Thoracic aorta (tissue), 2 donors: ENCODE data around the gene PIP5KL1. TPM values are rescaled to one million over a fixed set of nuclear protein-coding genes. Genes with fewer than 3 reads are reported as not detected.

Experiments
- ATAC-seq: fragments of 150-250 bp; one replicate; pipeline ENCODE4 v1.8.0; 2017; ENCODE audit warnings: low read depth; ENCODE audit not compliant: insufficient number of reproducible peaks, low FRiP score
- DNase-seq: peaks from one replicate; pipeline ENCODE4 v3.0.0-alpha.2; 2020; ENCODE audit warnings: low spot score
- H3K27ac ChIP-seq, 2 donors: fragments of 200-600 bp; sonication (generic); 1 replicate in 1 of 2; 2 replicates in 1 of 2; pipeline ENCODE4 v1.5.1; 2016; ENCODE audit warnings: mild to moderate bottlenecking in 2 of 2, moderate library complexity in 2 of 2
- H3K27me3 ChIP-seq: fragments of 200-600 bp; sonication (generic); replicated peaks from 2 replicates; pipeline ENCODE4 v1.6.0; 2016; ENCODE audit warnings: mild to moderate bottlenecking; ENCODE audit not compliant: insufficient read depth
- H3K36me3 ChIP-seq: fragments of 200-600 bp; sonication (generic); one replicate; pipeline ENCODE4 v1.5.1; 2016
- H3K4me1 ChIP-seq, 2 donors: fragments of 200-600 bp; sonication (generic); 1 replicate in 1 of 2; 2 replicates in 1 of 2; pipeline versions ENCODE4 v1.5.1 to v1.6.0; 2016; ENCODE audit warnings: low read depth in 2 of 2, mild to moderate bottlenecking in 1 of 2; ENCODE audit not compliant: control insufficient read depth in 1 of 2
- H3K4me3 ChIP-seq: fragments of 200-600 bp; sonication (generic); 2 replicates; pipeline ENCODE4 v1.5.1; 2016; ENCODE audit warnings: mild to moderate bottlenecking
- H3K9me3 ChIP-seq: fragments of 200-600 bp; sonication (generic); 2 replicates; pipeline ENCODE4 v1.5.1; 2016
- CTCF ChIP-seq: fragments of 200-600 bp; sonication (generic); IDR thresholded peaks from one replicate; pipeline ENCODE4 v1.5.1; 2019; ENCODE audit warnings: antibody characterized with exemption
- total RNA-seq, 2 donors: library from RNA; depleted of rRNA; stranded (reverse); fragments of >200 nt; gene quantifications; one replicate each; pipeline versions ENCODE4 v1.1.0 to v1.2.3, GENCODE V29; 2016

The PIP5KL1 gene
- total RNA-seq, 2 donors from 2014 or later: 6.0 to 8.8 TPM

- DNase-seq: no peak
- H3K27me3 ChIP-seq: no peaks in the 10 kb centered on the region
- TF ChIP-seq CTCF: no peak
- peaks cover 6 to 23% of the 10 kb centered on the region in 2 donors for H3K4me1 ChIP-seq
- H3K9me3 ChIP-seq: no peaks in the 10 kb centered on the region
- peaks cover 21% of the 10 kb centered on the region for H3K36me3 ChIP-seq
- ATAC-seq: no peak
- no peak overlapping the region for H3K27ac ChIP-seq
- no peak overlapping the region for H3K4me3 ChIP-seq
These were observed 18.3 kb downstream of the PIP5KL1 start for GRCh38 chr9:127912296-127912695.

- ATAC-seq (no peak), DNase-seq (no peak)
- Histone ChIP-seq H3K27me3 (no peaks in the 10 kb centered on the region), H3K9me3 (no peaks in the 10 kb centered on the region), H3K36me3 (peaks cover 21% of the 10 kb centered on the region), H3K4me1 (peaks cover 20 to 31% of the 10 kb centered on the region in 2 donors), H3K27ac (no peak overlapping the region), H3K4me3 (no peak overlapping the region)
- no peak for TF ChIP-seq CTCF
These were observed 19.9 kb downstream of the PIP5KL1 start for GRCh38 chr9:127910613-127911205.

GRCh38 chr9:127909839-127910273, 20.7 kb downstream of the PIP5KL1 start:
- no peak for ATAC-seq
- H3K27ac ChIP-seq: no peak overlapping the region
- TF ChIP-seq CTCF: no peak
- peaks cover 21% of the 10 kb centered on the region for H3K36me3 ChIP-seq
- DNase-seq: no peak
- no peak overlapping the region for H3K4me3 ChIP-seq
- H3K9me3 ChIP-seq: no peaks in the 10 kb centered on the region
- H3K4me1 ChIP-seq: peaks cover 22 to 31% of the 10 kb centered on the region in 2 donors
- H3K27me3 ChIP-seq: no peaks in the 10 kb centered on the region

GRCh38 chr9:127908660-127908926, 22.0 kb downstream of the PIP5KL1 start:
- Histone ChIP-seq H3K36me3 (peaks cover 21% of the 10 kb centered on the region), H3K4me1 (peaks cover 34 to 38% of the 10 kb centered on the region in 2 donors)
- TF ChIP-seq CTCF: no peak

GRCh38 chr9:127907867-127908659, 22.5 kb downstream of the PIP5KL1 start:
- Histone ChIP-seq H3K36me3 (peaks cover 21% of the 10 kb centered on the region), H3K9me3 (no peaks in the 10 kb centered on the region), H3K4me3 (no peak overlapping the region), H3K27me3 (no peaks in the 10 kb centered on the region), H3K27ac (peak overlapping the region; percentile 87 to 92), H3K4me1 (peaks cover 40 to 43% of the 10 kb centered on the region in 2 donors)
- DNase-seq: no peak
- no peak for ATAC-seq
- TF ChIP-seq CTCF: no peak

More at GRCh38 chr9:127908660-127908926, 22.0 kb downstream of the PIP5KL1 start:
- H3K4me3 ChIP-seq: no peak overlapping the region
- no peak for ATAC-seq
- no peaks in the 10 kb centered on the region for H3K27me3 ChIP-seq
- no peak for DNase-seq
- no peaks in the 10 kb centered on the region for H3K9me3 ChIP-seq
- H3K27ac ChIP-seq: no peak overlapping the region
